CD4-positive, alpha-beta T cell treated with Interleukin-15 for 1 hour (primary cell): Measurements from ENCODE around the gene GATD1.

Experiments used
- DNase-seq: peaks from one replicate; pipeline ENCODE4 v3.0.0-alpha.2; 2020

The GATD1 gene, protein sequence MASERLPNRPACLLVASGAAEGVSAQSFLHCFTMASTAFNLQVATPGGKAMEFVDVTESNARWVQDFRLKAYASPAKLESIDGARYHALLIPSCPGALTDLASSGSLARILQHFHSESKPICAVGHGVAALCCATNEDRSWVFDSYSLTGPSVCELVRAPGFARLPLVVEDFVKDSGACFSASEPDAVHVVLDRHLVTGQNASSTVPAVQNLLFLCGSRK

GRCh38 chr11:777288-778255 lies at the start of gene GATD1:
Gene GATD1, minus strand, starts transcription at chr11:777487. Its CDS starts 25 bp downstream, at chr11:777462.
- peak; percentile 91 for DNase-seq

DNA sequence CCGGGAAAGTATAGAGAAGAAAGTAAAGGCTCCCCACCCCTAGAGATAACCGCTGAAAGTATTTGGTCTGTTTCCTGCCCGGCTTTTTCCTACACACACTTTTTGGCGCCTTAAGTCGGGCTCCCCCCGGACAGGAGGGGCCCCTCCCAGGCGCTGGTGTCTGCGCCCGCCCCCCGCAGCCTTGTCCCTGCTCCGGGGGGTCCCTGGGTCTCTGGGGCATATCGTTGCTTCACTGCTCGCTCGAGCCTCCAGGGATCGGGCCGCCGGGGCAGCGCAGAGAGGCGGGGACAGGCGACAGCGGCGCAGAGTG lies 49.5 kb upstream of the GATD1 start:
- DNase-seq: no peak

- no peak for DNase-seq
Measured at GRCh38 chr11:826227-826621, 48.9 kb upstream of the GATD1 start.

DNA sequence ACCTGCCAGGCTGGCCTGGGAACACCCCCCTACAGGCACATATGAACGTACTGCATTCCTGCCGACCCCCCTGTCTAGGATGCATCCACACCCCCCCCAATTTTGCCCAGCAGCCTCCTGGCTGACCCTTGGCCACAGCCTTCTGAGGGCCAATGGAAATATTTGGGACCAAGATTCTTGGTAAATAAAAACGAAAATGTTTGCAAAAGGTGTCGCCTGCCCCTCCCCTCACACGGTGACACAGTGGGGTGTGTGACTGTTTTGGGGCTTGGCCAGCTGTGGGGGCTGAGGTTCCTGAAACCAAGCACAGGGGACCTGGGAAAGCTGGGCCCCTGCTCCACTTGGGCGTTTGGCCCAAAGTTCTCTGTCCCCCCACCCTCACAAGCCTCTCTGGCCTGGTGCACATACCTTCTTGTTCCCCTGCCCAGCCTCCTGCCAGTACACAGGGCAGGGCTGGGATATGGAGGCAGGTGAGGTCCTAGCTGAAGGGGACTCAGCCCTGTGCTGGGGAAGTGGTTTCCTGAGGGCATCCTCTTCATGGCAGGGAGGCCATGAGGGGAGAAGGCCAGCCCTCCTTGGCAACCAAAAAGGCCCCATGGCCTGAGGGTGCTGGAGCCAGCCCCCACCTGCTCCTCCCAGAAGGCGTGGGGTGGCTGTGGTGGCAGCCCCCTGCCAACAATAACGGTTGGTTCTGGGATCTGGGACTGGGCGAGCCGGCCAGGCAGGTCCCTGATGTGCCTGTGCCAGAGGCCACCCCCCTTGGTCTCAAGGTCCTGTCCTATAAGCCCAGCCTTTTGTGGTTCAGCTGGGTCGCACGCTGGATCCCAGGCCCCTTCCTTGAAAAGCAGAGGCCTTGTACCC lies 48.3 kb upstream of the GATD1 start:
- no peak for DNase-seq

DNA sequence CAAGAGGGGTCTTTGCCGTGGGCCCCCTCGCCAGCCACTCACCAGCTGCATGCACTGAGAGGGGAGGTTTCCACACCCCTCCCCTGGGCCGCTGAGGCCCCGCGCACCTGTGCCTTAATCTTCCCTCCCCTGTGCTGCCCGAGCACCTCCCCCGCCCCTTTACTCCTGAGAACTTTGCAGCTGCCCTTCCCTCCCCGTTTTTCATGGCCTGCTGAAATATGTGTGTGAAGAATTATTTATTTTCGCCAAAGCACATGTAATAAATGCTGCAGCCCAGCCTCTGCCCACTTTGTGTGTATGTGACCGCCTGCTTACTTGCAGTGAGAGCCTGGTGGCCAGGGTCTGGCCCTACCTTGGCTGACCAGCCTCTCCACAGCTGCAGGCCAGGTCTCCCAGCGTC lies 47.7 kb upstream of the GATD1 start:
- DNase-seq: no peak

- DNase-seq: no peak
Measured at GRCh38 chr11:824292-824880, 47.1 kb upstream of the GATD1 start.

DNA sequence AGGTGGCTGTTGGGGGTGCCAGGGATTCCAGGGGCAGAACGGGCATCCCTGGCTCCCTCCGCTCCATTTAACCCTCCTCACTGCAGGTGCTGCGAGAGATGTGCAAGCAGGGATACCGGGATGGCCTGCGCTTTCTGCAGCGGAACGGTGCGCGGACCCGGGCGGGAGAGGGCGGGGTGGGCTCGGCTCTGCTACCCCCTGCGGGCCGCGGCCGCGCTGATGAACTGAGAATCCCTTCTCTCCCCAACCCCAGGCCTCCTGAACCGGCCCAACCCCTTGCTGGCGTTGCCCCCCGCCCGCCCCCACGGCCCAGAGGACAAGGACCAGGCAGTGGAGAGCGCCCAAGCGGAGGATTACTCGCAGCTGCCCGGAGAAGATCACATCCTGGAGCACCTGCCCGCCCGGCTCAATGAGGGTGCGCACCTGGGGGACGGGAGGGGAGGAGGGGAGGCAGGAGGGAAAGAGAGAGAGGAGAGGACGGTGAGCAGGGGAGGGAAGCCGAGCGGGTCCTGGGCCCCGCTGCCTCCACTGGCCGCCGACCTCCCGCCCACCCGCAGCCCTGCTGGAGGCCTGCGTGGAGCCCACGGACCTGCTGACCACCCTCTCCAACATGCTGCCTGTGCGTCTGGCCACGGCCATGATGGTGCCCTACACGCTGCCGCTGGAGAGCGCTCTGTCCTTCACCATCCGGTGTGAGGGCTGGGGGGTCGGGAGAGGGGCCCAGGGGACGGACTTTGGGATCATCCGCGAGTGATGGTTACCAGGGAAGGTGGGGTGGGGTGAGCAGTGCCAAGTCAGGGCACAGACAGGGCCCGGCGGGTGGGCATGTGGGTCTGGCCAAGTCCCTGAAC lies 46.4 kb upstream of the GATD1 start:
- no peak for DNase-seq

- no peak for DNase-seq
Measured at GRCh38 chr11:821512-822371, 44.5 kb upstream of the GATD1 start.

DNA sequence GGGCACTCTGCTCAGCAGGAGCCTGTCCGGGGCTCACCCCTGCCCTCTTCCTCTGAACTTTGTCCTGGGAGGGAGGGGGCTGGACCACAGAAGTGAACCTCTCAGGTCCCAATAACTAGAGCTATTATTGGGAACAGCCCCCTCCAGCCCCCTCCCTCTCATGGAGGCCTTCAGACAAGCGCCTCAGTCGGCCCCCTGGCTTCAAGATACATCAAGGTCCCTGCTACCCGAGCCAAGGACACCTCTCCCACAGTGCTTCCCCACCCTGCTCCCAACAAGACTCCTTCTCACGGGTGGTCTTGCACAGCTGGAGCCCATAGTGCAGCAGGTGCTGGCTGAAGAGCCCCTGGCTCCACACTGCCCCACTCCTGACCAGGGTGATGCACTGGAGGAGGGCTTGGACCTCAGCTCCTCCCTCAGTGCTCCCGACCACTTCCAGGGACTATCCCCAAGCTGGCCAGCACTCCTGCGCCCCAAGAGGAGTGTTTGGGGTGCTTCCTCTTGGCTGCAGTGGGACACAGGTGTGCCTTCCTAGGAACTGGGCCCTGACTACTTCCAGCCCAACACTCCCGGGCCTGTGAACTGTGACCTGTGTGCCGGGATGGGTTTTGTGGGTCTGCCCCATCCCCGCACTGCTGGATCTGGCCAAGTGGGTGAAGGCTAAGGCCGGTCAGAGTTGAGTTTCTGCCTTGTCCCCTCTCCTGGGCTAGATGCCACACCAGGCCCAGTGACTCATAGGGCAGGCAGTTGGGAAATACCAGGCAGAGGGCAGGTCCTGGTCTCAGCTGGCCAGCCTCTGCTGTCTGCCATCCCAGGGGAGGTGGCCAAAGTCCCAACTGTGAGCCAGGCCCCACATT lies 43.6 kb upstream of the GATD1 start:
- peak; percentile 65 for DNase-seq

DNA sequence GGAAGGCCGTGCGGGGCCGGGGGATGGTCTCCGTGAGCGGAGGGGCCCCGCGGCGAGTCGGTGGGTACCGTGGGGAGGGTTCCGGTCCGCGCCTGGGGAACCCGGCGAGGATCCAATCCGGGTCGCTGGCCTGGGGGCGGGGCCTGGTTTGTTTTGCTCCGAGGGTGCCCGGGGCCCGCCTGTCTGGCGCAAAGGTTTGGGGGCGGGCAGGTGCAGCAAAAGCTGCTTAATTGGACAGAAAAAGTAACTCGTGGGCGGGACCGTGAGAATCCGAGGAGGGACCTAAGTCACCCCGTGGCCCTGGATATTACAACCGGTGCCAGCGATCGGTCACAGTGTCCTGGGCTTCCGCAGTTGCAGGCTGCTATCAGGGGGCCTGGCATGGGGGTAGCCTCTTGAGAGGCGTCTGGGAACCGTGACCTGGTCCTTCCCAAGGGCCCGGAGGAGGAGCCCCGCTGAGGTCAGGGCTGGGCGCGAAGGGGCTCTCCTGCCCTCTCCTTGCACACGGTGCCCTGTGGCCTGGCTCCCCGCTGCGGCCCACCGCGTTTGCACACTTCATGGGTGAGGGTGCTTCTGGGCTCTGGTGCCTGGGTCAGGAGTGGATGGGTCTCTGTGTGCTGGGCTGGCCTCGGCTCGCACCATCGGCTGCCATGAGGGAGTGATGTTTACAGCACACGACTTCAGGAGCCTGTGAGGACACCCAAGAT lies 42.8 kb upstream of the GATD1 start:
- DNase-seq: peak; percentile 96

DNA sequence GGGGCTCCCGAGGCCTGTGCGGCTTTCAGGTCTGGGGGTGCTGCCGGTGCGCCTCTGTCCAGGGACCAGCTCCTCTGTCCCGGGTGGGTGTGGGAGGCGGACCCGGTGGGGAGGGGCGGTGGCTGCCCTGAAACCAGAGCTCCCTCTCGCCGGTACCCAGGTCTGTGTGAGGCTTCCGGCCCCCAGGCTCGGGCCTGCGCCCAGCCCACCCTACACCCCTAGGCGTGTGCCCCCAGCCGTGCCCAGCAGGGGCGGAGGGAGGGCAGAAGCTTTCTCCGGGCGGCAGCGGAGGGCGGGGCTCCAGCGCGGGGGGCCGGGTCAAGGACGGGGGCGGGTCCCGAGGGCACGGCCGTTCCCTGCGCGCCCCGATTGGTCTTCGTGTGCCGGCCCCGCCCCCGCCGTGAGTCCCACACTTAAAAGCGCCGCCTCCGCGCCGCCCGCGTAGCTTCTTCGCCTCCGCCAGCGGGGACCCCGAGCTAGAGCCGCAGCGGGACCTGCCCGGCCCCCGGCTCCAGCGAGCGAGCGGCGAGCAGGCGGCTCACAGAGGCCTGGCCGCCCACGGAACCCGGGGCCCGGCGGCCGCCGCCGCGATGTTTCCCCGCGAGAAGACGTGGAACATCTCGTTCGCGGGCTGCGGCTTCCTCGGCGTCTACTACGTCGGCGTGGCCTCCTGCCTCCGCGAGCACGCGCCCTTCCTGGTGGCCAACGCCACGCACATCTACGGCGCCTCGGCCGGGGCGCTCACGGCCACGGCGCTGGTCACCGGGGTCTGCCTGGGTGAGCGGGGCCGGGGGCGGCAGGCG lies 42.0 kb upstream of the GATD1 start:
- peak; percentile 92 for DNase-seq

- no peak for DNase-seq
Measured at GRCh38 chr11:818396-819128, 41.3 kb upstream of the GATD1 start, which contains the start of gene PNPLA2. Gene PNPLA2, plus strand, starts transcription at chr11:818914. Its CDS starts 805 bp downstream, at chr11:819719.

GRCh38 chr11:816433-816779 lies 39.1 kb upstream of the GATD1 start:
- DNase-seq: no peak

DNA sequence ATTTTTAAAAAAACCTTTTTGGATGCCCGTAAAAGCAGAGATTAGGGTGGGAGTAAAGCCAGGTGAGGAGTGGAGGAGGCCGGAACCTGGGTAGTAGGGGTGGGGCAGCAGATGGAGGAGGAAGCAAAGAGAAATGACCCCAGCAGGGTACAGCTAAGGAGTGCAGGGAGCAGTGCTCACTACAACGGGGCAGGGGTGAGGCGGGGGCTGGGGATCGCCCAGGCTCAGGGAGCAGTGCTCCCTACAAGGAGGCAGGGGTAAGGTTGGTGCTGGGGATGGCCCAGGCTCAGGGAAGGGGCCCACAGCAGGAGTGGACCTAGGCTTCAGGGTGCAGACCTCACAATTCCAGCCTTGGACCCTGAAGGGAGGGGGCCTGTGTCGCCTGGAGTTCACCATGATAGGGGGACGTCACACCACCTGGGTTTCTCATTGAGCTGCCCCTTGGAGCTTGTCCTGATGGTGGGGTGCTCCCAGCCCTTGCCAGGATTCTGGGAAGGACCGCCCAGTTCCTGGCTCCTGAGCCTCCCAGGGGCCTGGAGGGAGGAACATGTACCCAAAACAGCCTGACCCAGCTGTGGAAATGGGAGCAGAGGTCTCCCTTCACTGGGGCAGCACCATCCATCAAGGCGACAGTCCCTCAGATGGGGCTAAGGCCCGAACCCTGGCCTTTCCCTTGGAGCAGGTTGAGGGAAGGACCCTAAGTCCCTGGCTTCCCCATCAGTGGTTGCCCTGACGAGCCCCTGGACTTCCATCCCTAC lies 38.6 kb upstream of the GATD1 start:
- DNase-seq: no peak

- DNase-seq: no peak
Measured at GRCh38 chr11:813456-814096, 36.3 kb upstream of the GATD1 start.

DNA sequence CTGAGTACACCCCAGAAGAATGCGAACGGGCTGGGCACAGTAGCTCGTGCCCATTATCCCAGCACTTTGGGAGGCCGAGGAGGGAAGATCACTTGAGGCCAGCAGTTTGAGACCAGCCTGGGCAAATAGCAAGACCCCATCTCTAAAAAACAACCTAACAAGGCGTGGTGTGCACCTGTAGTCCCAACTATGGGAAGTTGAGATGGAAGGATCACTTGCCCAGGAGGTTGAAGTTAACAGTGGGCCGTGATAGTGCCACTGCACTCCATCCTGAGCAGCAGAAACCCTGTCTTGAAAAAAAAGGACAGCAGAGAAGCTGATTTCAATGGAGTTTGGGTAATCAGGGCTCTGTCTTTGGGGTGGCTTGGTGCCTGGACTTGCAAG lies 35.8 kb upstream of the GATD1 start:
- DNase-seq: no peak

GRCh38 chr11:812390-812789 lies 35.1 kb upstream of the GATD1 start:
- no peak for DNase-seq
